SK-N-MC (cell line): ENCODE results near the gene APOB.

Experiments used
- EZH2 ChIP-seq: fragments of 200-600 bp; sonication (generic); IDR thresholded peaks from one replicate; pipeline ENCODE4 v1.6.1; 2017; ENCODE audit warnings: antibody characterized with exemption
- FOXP2 ChIP-seq: optimal IDR thresholded peaks from 2 replicates; pipeline ENCODE3; 2011; ENCODE audit warnings: mild to moderate bottlenecking, moderate library complexity; ENCODE audit not compliant: insufficient read depth; ENCODE audit errors: extremely low read length, control extremely low read depth
- POLR2AphosphoS5 ChIP-seq: IDR thresholded peaks from 2 replicates; pipeline ENCODE4 v1.6.1; 2012; ENCODE audit warnings: mild to moderate bottlenecking, low read depth, low read length, borderline replicate concordance

DNA sequence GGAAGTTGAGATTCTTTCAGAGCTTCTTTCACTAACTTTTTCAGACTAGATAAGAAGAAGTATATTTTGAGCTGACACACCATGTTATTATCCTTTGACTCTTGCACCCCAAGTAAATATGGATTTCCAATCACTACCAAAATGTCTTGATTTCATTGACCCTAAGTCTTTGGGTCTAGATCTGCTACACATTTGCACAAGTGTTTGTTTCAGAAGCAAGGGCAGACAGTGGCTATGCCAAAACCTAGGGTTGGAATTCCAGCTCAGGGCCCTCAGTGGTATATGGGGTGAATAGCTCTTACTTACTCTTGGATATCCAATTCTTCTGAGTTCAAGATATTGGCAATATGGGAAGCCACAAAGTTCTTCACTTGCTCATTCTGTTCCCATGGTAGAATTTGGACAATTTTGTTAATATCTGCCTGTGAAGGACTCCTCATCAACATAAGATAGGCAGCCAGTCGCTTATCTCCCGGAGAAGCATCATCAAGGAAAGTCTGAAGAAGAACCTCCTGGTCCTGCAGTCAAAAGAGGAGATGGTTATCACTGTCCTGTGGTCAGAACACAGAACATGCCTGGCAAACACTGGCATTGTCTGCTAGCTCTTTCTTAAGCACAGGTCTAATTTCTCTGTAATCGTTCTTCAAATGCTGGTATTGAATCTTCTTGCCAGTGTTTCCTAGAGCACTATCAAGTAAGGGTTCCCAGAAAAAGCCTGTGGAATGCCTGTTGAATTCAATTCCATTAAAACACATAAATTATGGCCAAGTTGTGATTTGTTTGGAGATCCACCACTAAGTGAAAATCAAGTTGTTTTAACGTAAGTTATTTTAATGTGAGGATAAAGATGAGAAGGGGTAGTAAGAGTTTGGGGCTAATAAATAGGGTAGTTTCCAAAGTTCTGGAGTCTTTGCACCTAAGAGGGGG lies 15.6 kb downstream of the APOB start:
- TF ChIP-seq POLR2AphosphoS5 (no peak), EZH2 (no peak), FOXP2 (no peak)
